ENCODE measurements around the gene HECTD4. TPM values are rescaled to one million over a fixed set of nuclear protein-coding genes. Genes with fewer than 3 reads are reported as not detected.

Gene HECTD4
- total and polyA plus RNA-seq, 2 experiments from 2014 or later = 25.7 to 36.9 TPM

DNA sequence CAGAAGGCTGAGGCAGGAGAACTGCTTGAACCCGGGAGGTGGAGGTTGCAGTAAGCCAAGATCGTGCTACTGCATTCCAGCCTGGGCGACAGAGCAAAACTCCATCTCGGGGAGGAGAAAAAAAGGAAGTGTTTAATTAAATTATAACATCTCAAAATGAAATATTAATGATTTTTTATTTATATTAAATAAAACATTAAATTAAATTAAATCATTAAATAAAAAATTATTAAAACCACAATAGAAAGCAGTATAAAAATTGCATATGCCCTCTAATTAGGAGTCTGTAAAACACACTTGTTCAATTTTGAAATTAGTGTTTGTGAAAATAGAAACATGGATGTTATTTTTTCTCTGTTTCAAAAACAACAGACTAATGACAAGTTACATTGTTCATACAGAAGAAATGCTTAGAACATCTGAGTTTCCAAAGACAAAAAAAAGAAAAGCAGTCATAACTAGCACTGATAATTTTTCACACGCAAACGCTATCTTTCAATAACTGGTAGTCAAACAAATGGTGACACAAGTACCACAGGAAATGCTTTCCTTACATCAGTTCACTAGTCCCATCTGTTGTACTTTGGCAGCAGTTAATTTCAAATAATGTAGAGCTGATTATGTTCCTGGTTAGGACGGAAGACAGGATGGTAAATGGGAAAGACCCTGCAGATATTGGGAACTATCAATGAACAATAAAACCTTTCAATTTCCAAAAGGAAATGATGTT lies 54.9 kb downstream of the HECTD4 start:
- H3K36me3 ChIP-seq (ENCODE audit: insufficient read depth) = no peaks in the 10 kb centered on the region
- Mint-ChIP-seq H3K27me3 (ENCODE audit: insufficient read depth, low read depth, poor library complexity) (no peaks in the 10 kb centered on the region), H3K4me3 (no peak overlapping the region), H3K9me3 (no peaks in the 10 kb centered on the region), H3K27ac (no peak overlapping the region), H3K36me3 (ENCODE audit: low read depth) (no peaks in the 10 kb centered on the region), H3K4me1 (peaks cover 8% of the 10 kb centered on the region; the same call in 2 of the 3 replicates)
- H3K79me2 ChIP-seq (replicated peaks; ENCODE audit: insufficient read depth) = peaks cover 27% of the 10 kb centered on the region
- no peak overlapping the region for H2AFZ ChIP-seq
- no peaks in the 10 kb centered on the region; the same call in 1 of the 2 replicates for H4K20me1 ChIP-seq (replicated peaks; ENCODE audit: insufficient read depth)
- H3K27ac ChIP-seq (ENCODE audit: low read depth) = no peak overlapping the region
- no peaks in the 10 kb centered on the region for H3K27me3 ChIP-seq (ENCODE audit: insufficient read depth)
- no peak for DNase-seq (ENCODE audit: low spot score)
- H3K4me2 ChIP-seq = no peak overlapping the region
- no peaks in the 10 kb centered on the region for H3K9me2 ChIP-seq (ENCODE audit: insufficient read depth)
- TF ChIP-seq NANOG (IDR thresholded peaks at IDR 0.05; ENCODE audit: borderline replicate concordance) (no peak), JUNB (IDR thresholded peaks at IDR 0.05; ENCODE audit: unreplicated experiment) (no peak), STAT1 (IDR thresholded peaks at IDR 0.05; ENCODE audit: unreplicated experiment) (no peak), POLR2AphosphoS5 (IDR thresholded peaks at IDR 0.05; ENCODE audit: low read depth) (no peak), REST (IDR thresholded peaks at IDR 0.05; ENCODE audit: unreplicated experiment) (no peak), CTCF (conservative IDR thresholded peaks at IDR 0.05; ENCODE audit: low read depth in 2 of 2) (no peak), CREB1 (CRISPR knock-in tag; IDR thresholded peaks at IDR 0.05; ENCODE audit: low read depth) (no peak), ZNF331 (CRISPR knock-in tag; IDR thresholded peaks at IDR 0.05; ENCODE audit: low read depth) (no peak), EZH2phosphoT487 (IDR thresholded peaks at IDR 0.05; ENCODE audit: unreplicated experiment) (no peak), ZNF462 (CRISPR knock-in tag; IDR thresholded peaks at IDR 0.05) (no peak), ZNF114 (CRISPR knock-in tag; IDR thresholded peaks at IDR 0.05) (no peak), EZH2 (IDR thresholded peaks at IDR 0.05; ENCODE audit: low read depth, unreplicated experiment) (no peak), ETS1 (IDR thresholded peaks at IDR 0.05) (no peak)
- peaks cover 8% of the 10 kb centered on the region; the same call in 1 of the 2 replicates for H3K4me1 ChIP-seq (ENCODE audit: insufficient read depth)
- ATAC-seq = no peak
- no peaks in the 10 kb centered on the region for H3F3A ChIP-seq (replicated peaks; ENCODE audit: low read depth)
- no peak overlapping the region for H3K4me3 ChIP-seq

Data from GM23338 (cell line).